Stimulated activated CD4-positive, alpha-beta T cell treated with anti-CD3 and anti-CD28 coated beads, Interleukin-2, amount 100 ng/mL, for 24 hours (primary cell): ENCODE data around the gene RSPH9.
"Not testable (repeated sequence)": the region's sequence is repeated elsewhere in the genome, so short reads cannot be mapped to it uniquely, and the experiment has no call there.

Experiments
- DNase-seq, 2 donors: peaks; one replicate each; pipeline ENCODE4 v3.0.0-alpha.2; 2020

The RSPH9 gene

DNA sequence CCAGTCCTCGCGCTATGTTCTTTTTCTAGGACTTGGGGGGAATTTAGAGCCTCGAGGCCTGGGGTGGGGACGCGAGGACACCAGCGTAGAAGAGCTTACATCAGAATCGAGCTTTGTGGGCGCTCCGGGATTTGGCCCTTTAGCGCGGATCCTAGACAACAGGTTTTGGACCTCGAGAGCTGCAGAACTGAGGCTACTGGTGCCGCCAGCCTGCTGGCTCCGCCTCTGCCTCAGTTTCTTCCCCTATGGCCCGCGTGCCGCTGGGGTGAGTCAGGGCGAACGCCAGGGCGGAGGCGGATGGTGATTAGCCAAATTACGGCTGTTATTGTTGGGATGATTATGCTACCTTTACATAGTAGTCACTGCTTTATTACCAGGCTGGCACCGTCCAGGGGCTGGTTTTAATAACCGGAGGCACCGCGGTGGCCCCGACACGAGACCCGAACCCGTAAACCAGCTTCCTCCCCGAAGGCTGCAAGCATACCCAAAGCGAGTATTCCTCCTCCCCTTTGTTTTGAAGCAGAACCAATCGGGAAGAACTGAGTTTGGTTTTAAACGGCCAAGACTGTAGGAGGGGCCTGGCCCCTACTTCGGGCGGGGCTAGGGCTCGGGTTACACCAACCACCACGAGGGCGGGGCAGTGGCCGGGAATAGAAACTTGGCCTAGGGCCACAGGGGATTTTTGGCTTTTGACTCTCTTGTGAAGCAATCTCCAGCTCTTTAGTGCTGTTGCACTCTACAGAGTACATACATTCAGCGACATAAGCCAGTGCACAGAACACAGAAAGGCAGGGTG is 15.1 kb upstream of the RSPH9 start:
- DNase-seq, result peak; percentile 88 to 91

DNA sequence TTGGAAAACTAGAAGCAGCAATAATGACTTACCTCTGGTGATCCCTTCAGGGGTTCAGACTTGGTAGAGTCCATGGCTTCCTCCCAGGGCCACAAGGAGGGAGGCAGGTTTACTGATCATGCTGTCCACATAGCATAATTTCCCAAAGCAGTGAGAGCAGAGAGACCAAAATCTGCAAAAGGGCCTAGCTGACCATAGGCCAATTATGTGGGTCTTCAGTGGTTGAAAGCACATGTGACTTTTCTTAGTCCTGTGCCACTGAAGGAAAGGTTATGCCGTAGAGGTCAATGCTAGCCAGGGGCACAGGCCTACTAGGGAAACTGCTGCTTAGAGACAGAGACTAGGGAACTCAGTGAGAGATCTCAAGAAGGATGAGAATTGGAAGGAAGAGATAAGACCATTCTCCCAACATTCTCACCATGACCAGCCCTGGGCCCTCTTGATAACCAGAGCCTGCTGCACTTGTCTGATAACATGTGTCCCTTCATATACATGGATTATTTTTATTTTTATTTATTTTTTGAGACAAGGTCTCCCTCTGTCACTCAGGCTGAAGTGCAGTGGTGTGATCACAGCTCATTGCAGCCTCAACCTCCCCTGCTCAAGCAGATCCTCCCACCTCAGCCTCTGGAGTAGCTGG is 13.7 kb upstream of the RSPH9 start:
- no peak for DNase-seq

- DNase-seq, result not testable (repeated sequence)
These were observed 11.8 kb upstream of the RSPH9 start for GRCh38 chr6:43633002-43633401.

- DNase-seq, result no peak
These were observed 10.0 kb upstream of the RSPH9 start for GRCh38 chr6:43634702-43635303.

GRCh38 chr6:43635387-43636307 is 9.2 kb upstream of the RSPH9 start, which contains the start of gene MAD2L1BP:
Gene MAD2L1BP, plus strand, starts transcription at chr6:43635840. Its CDS starts 36 bp downstream, at chr6:43635876.
- DNase-seq, result peak; percentile 89 to 90

- DNase-seq, result no peak
These were observed 8.6 kb upstream of the RSPH9 start for GRCh38 chr6:43636308-43636659.

DNA sequence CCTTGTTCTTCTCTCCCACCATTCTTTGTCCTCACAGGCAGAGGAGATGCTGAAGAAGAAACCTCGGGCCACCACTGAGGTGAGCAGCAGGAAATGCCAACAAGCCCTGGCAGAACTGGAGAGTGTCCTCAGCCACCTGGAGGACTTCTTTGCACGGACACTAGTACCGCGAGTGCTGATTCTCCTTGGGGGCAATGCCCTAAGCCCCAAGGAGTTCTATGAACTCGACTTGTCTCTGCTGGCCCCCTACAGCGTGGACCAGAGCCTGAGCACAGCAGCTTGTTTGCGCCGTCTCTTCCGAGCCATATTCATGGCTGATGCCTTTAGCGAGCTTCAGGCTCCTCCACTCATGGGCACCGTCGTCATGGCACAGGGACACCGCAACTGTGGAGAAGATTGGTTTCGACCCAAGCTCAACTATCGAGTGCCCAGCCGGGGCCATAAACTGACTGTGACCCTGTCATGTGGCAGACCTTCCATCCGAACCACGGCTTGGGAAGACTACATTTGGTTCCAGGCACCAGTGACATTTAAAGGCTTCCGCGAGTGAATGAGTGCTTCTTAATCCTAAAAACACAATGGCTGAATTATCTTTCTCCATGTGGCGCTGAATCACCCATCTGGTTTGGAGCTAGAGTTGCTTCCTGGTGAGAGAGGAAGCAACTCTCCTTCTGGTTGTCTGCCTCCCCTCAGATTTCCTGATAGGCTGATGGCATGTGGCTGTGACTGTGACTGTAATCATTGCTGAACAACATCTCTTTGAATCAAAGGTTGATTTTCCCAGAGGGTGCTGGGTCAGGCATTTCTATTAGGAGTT is 4.6 kb upstream of the RSPH9 start:
- DNase-seq, result no peak

GRCh38 chr6:43645613-43645964 is 753 bp downstream of the RSPH9 start:
- no peak for DNase-seq

- DNase-seq, result no peak
These were observed 2.8 kb downstream of the RSPH9 start for GRCh38 chr6:43647613-43648012.

GRCh38 chr6:43648248-43648647 is 3.4 kb downstream of the RSPH9 start:
- no peak for DNase-seq

DNA sequence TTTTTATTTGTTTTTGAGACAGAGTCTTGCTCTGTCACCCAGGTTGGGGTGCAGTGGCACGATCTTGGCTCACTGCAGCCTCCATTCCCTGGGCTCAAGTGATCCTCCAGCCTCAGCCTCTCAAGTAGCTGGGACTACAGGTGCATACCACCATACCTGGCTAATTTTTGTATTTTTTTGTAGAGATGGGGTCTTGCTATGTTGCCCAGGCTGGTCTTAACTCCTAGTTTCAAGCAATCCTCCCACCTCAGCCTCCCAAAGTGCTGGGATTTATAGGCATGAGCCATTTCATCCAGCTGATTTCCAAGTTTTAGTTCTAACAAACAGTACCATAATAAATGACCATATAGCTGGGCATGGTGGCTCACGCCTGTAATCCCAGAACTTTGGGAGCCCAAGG is 8.0 kb downstream of the RSPH9 start:
- not testable (repeated sequence) for DNase-seq

GRCh38 chr6:43657221-43657802 is 12.5 kb downstream of the RSPH9 start:
- no peak for DNase-seq

GRCh38 chr6:43658161-43658560 is 13.3 kb downstream of the RSPH9 start:
- DNase-seq, result no peak

DNA sequence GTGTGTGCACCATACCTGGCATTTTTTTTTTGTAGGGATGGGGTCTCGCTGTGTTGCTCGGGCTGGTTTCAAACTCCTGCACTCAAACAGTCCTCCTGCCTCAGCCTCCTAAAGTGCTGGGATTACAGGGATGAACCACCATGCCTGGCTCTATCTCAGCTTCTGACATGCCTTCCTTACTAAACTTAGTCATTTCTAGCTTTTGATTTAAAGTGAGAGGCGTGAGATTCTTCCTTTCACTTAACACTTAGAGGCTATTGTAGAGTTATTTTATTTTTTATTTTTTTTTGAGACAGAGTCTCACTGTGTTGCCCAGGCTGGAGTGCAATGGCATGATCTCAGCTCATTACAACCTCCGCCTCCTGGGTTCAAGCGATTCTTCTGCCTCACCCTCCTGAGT is 18.1 kb downstream of the RSPH9 start:
- DNase-seq, result not testable (repeated sequence)

GRCh38 chr6:43665376-43665775 is 20.5 kb downstream of the RSPH9 start:
- DNase-seq, result no peak

GRCh38 chr6:43666196-43666920 is 21.5 kb downstream of the RSPH9 start:
- no peak for DNase-seq

GRCh38 chr6:43667245-43668150 is 22.7 kb downstream of the RSPH9 start:
- DNase-seq, result peak; percentile 90 to 91

- peak; percentile 45 to 61 for DNase-seq
These were observed 23.6 kb downstream of the RSPH9 start for GRCh38 chr6:43668151-43669028.
